Activated CD8-positive, alpha-beta T cell treated with anti-CD3 and anti-CD28 coated beads for 36 hours (primary cell): ENCODE measurements around the gene TOP2A. TPM values are rescaled to one million over a fixed set of nuclear protein-coding genes. Genes with fewer than 3 reads are reported as not detected.

ENCODE experiments used
- ATAC-seq: fragments of 200-7000 bp; cut with Tn5 transposase; one replicate; pipeline ENCODE4 v1.10.0; 2021; ENCODE audit warnings: mild to moderate bottlenecking, moderate library complexity
- CTCF ChIA-PET: fragments of 350-600 bp; sonication (Branson Sonifier 250); formaldehyde crosslinking; loops from one replicate; lab custom pipeline; 2021; ENCODE audit warnings: antibody characterized with exemption; lab: Charles Lee
- POLR2A ChIA-PET: fragments of 350-600 bp; sonication (Branson Sonifier 250); formaldehyde crosslinking; loops from one replicate; lab custom pipeline; 2021; ENCODE audit warnings: antibody characterized with exemption; lab: Charles Lee
- DNase-seq: peaks from one replicate; pipeline ENCODE4 v3.0.0-alpha.2; 2020
- H3K27ac Mint-ChIP-seq: one replicate; pipeline ENCODE4 v1.8.0; 2021; ENCODE audit warnings: mild to moderate bottlenecking, mixed read lengths
- H3K27me3 Mint-ChIP-seq: one replicate; pipeline ENCODE4 v1.8.0; 2021; ENCODE audit warnings: mixed read lengths
- H3K36me3 Mint-ChIP-seq: one replicate; pipeline ENCODE4 v1.8.0; 2021; ENCODE audit warnings: low read depth, mixed read lengths
- H3K4me1 Mint-ChIP-seq: one replicate; pipeline ENCODE4 v1.8.0; 2021; ENCODE audit warnings: low read depth, mixed read lengths
- H3K4me3 Mint-ChIP-seq: one replicate; pipeline ENCODE4 v1.8.0; 2021; ENCODE audit warnings: mild to moderate bottlenecking, moderate library complexity, mixed read lengths
- H3K9me3 Mint-ChIP-seq: one replicate; pipeline ENCODE4 v1.8.0; 2021; ENCODE audit warnings: mixed read lengths
- intact Hi-C: fragments of 100-400 bp; cut with micrococcal nuclease; formaldehyde crosslinking; loops from one replicate; pipeline ENCODE4 v1.10.0; 2022
- total RNA-seq, 2 experiments: library from RNA; stranded (reverse); gene quantifications; one replicate each; pipeline ENCODE4 v1.2.3, GENCODE V29; 2021
- TF ChIP-seq, protein P1 (sequence below): fragments of 200-600 bp; IDR thresholded peaks from one replicate; pipeline ENCODE4 v1.8.0; 2022; ENCODE audit warnings: antibody characterized with exemption, mild to moderate bottlenecking

Gene TOP2A
- total RNA-seq, 2 experiments from 2014 or later: 273 to 280 TPM

DNA sequence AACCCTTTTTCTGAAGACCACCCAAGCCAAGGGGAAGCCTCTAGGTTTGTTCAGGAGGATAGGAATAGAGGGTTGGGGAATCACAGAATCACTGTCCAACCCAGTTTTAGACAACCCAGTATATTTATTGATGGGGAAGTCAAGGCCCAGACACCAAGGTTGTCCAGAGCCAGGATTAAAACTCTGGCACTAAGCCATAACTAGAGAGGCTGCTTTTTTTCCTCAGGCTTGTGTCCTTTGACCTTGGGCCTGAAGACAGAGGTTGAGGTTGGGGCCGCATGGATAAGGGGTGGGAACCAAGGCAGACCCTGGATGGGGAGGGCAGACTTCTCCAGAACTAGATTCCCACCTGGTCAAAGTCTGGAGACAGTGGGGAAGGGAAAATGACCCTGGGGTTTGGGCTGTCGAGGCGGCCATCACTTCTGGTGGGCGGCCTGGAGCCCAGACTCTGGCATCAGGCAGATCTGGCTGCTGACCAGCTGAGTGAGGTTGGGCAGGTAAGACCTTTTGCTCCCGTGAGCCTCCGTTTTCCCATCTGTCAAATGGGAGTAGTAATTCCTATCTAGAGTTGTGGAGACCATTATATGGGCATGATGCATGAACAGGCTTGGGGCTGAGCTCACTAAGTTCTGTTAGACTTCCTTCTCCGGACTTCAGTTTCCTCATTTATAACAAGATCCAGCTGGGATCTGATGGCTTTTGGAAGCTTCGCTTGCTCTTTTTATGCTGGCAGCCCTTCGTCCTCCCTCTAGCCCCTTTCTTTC, 43.5 kb upstream of the TOP2A start:
- Mint-ChIP-seq H3K9me3 (no peaks in the 10 kb centered on the region), H3K4me3 (no peak overlapping the region), H3K4me1 (no peaks in the 10 kb centered on the region), H3K36me3 (no peaks in the 10 kb centered on the region), H3K27ac (no peak overlapping the region), H3K27me3 (no peaks in the 10 kb centered on the region)
- ATAC-seq: no peak
- intact Hi-C loops: no loop called here
- ChIA-PET CTCF (interaction anchor here (1.0 to 1.5 kb wide), 4 partner anchors 9 to 17 kb away, joined by 3 to 6 read pairs (median 4); partner anchors contain the start of gene IGFBP4), POLR2A (interaction anchor here (1.0 to 1.7 kb wide), 2 partner anchors 10 to 29 kb away, joined by 3 to 6 read pairs; no protein-coding TSS in a partner anchor)
- DNase-seq: no peak
- TF ChIP-seq, protein P1, sequence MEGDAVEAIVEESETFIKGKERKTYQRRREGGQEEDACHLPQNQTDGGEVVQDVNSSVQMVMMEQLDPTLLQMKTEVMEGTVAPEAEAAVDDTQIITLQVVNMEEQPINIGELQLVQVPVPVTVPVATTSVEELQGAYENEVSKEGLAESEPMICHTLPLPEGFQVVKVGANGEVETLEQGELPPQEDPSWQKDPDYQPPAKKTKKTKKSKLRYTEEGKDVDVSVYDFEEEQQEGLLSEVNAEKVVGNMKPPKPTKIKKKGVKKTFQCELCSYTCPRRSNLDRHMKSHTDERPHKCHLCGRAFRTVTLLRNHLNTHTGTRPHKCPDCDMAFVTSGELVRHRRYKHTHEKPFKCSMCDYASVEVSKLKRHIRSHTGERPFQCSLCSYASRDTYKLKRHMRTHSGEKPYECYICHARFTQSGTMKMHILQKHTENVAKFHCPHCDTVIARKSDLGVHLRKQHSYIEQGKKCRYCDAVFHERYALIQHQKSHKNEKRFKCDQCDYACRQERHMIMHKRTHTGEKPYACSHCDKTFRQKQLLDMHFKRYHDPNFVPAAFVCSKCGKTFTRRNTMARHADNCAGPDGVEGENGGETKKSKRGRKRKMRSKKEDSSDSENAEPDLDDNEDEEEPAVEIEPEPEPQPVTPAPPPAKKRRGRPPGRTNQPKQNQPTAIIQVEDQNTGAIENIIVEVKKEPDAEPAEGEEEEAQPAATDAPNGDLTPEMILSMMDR: no peak

DNA sequence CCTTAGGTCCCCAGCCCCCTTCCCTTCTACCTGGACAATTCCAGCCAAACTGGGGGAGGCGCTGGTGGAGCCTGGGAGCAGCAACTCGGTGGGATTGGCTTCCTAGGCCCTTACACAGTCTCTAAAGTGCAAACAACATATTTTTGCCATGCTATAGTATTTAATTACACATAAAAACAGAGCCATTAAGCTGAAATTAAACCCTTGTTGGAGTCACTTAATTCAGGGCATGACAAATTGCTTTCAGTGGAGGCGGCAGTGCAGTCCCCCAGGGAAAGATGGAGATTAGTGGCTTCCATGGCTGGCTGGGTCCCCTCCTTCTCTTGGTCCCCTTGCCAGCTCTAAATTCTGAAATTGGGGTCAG, 42.9 kb upstream of the TOP2A start:
- no peak overlapping the region for H3K27ac Mint-ChIP-seq
- H3K4me3 Mint-ChIP-seq: no peak overlapping the region
- no peaks in the 10 kb centered on the region for H3K4me1 Mint-ChIP-seq
- TF ChIP-seq, protein P1: no peak
- no peaks in the 10 kb centered on the region for H3K27me3 Mint-ChIP-seq
- ChIA-PET POLR2A (interaction anchor here (1.0 kb wide), 1 partner anchor 11 kb away, joined by 3 read pairs; no protein-coding TSS in a partner anchor), CTCF (interaction anchor here (1.0 to 1.7 kb wide), 5 partner anchors 10 to 17 kb away, joined by 3 to 6 read pairs (median 3); partner anchors contain the start of gene IGFBP4)
- intact Hi-C loops: no loop called here
- H3K36me3 Mint-ChIP-seq: no peaks in the 10 kb centered on the region
- ATAC-seq (no peak), DNase-seq (no peak)
- no peaks in the 10 kb centered on the region for H3K9me3 Mint-ChIP-seq

DNA sequence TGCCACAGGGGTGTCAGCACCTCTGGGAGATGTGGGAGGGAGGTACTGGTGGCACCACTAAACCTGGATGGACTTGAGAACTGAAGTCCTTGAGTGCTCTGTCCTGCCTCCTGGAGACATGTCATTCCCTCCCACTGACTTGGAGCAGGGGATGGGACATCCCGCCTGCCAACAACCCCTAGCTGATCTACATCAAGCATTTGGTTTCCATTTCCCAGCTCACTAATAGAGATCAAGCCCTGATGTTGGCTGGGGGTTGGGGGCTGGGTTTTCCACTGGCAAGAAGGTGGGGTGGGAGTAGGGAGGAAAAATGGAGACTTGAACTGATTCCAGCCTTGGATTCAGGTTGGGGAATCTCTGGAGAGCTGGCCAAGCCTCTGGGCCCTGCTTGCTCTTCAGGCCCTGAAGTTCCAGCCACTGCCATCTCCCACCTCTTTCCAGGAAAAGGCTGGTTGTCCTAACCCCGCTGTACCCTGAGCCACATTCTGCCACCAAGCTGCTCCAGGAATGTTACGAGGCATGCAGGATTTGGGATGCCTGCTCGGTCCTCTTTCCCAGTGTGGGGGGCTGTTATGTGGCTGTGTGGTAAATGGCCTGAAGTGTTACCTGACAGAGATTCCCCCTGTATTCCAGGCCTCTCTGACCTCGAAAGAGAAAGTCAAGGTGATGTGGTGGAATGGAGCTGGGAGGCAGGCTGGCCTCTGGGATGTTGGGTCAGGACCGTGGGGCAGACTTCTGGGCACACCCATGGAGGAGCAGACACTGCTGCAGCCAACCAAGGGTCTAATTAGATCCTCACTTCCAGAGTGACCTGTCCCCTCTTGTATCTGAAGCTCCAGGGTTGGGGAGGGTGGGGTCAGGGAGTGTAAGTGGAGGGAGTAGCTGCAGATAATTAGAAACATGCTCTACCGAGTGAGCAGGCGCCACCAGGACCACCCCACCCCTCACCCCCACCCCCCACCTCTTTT, 42.2 kb upstream of the TOP2A start:
- H3K27ac Mint-ChIP-seq: no peak overlapping the region
- no peaks in the 10 kb centered on the region for H3K27me3 Mint-ChIP-seq
- H3K36me3 Mint-ChIP-seq: no peaks in the 10 kb centered on the region
- no peak overlapping the region for H3K4me3 Mint-ChIP-seq
- POLR2A ChIA-PET: interaction anchor here (1.0 kb wide), 1 partner anchor 11 kb away, joined by 3 read pairs; no protein-coding TSS in a partner anchor
- no peaks in the 10 kb centered on the region for H3K4me1 Mint-ChIP-seq
- H3K9me3 Mint-ChIP-seq: no peaks in the 10 kb centered on the region
- CTCF ChIA-PET: interaction anchor here (1.0 to 1.7 kb wide), 5 partner anchors 9 to 17 kb away, joined by 3 to 6 read pairs (median 3); partner anchors contain the start of gene IGFBP4
- DNase-seq (no peak), ATAC-seq (no peak)
- intact Hi-C loops: no loop called here
- TF ChIP-seq, protein P1: no peak

DNA sequence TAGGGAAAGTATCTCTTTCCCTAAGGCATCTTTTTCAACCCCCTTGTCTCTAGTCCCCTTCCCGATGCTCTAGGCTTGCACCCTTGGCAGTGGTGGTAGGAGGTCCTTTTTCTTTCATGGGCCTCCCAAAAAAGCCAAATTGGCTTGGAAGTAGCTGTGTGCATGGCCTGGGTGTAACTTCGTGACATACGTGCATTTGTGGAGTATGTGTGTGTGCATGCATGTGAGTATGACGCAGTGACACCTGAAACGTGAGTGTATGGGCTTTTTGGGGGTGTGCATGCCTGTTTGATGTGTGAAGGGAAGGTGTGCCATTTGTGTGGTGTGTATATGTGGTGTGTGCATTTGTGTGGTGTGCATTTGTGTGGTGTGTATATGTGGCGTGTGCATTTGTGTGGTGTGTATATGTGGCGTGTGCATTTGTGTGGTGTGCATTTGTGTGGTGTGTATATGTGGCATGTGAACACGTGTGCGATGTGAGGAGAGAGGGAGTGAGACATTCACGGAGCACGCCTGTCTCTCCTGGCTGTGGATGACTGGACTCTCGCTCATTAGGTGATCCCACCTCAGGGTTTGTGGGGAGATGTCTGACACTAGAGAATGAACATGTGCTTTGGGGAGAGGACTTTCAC, 41.3 kb upstream of the TOP2A start:
- Mint-ChIP-seq H3K4me3 (no peak overlapping the region), H3K9me3 (no peaks in the 10 kb centered on the region), H3K4me1 (no peaks in the 10 kb centered on the region), H3K27me3 (no peaks in the 10 kb centered on the region), H3K36me3 (no peaks in the 10 kb centered on the region), H3K27ac (no peak overlapping the region)
- ATAC-seq: no peak
- TF ChIP-seq, protein P1: no peak
- no peak for DNase-seq
- ChIA-PET CTCF (interaction anchor here (1.2 to 1.7 kb wide), 2 partner anchors 17 to 74 kb away, joined by 3 to 4 read pairs; no protein-coding TSS in a partner anchor), POLR2A (no interaction called here)
- intact Hi-C loops: no loop called here
